A673 (cell line): ENCODE measurements around the gene COL13A1. TPM values are rescaled to one million over a fixed set of nuclear protein-coding genes. Genes with fewer than 3 reads are reported as not detected.

ENCODE experiments used
- BruUV-seq: library from RNA; stranded (reverse); fragments of 400-500 nt; replicated peaks from 2 replicates; lab custom pipeline; 2021; lab: Mats Ljungman, UMichigan
- CTCF ChIA-PET: fragments of 300-600 bp; sonication (Branson Sonifier 250); formaldehyde crosslinking; loops from one replicate; lab custom pipeline; 2022; ENCODE audit warnings: antibody characterized with exemption; lab: Charles Lee
- POLR2A ChIA-PET: fragments of 300-600 bp; sonication (Branson Sonifier 250); formaldehyde crosslinking; loops from one replicate; lab custom pipeline; 2022; ENCODE audit warnings: antibody characterized with exemption; ENCODE audit not compliant: low non-redundant PET; lab: Charles Lee
- DNase-seq: peaks from one replicate; pipeline ENCODE4 v3.0.0-alpha.2; 2015; ENCODE audit warnings: low spot score
- H3K27ac ChIP-seq: fragments of 200-600 bp; sonication (generic); 2 replicates; pipeline ENCODE4 v1.5.1; 2016; ENCODE audit warnings: mixed run types, low read depth, mild to moderate bottlenecking, mixed read lengths, antibody characterized with exemption, low read length; ENCODE audit not compliant: poor library complexity, severe bottlenecking
- H3K27me3 ChIP-seq: fragments of 200-600 bp; sonication (generic); replicated peaks from 2 replicates; pipeline ENCODE4 v1.6.1; 2017; ENCODE audit warnings: mixed run types, low read depth, mild to moderate bottlenecking, mixed read lengths, antibody characterized with exemption, low read length; ENCODE audit not compliant: insufficient read depth, poor library complexity
- H3K36me3 ChIP-seq: fragments of 200-600 bp; sonication (generic); 2 replicates; pipeline ENCODE4 v1.6.1; 2016; ENCODE audit warnings: mixed run types, mild to moderate bottlenecking, mixed read lengths, antibody characterized with exemption, low read length; ENCODE audit not compliant: insufficient read depth, poor library complexity, severe bottlenecking
- H3K4me1 ChIP-seq: fragments of 200-600 bp; sonication (generic); 2 replicates; pipeline ENCODE4 v1.6.1; 2017; ENCODE audit warnings: mixed run types, mild to moderate bottlenecking, mixed read lengths, antibody characterized with exemption, low read length; ENCODE audit not compliant: insufficient read depth, poor library complexity, severe bottlenecking
- H3K4me3 ChIP-seq: fragments of 200-600 bp; sonication (generic); 2 replicates; pipeline ENCODE4 v1.5.1; 2016; ENCODE audit warnings: low read depth, mixed run types, mild to moderate bottlenecking, mixed read lengths, low read length; ENCODE audit not compliant: poor library complexity, severe bottlenecking
- H3K9me3 ChIP-seq: fragments of 200-600 bp; sonication (generic); 2 replicates; pipeline ENCODE4 v1.6.1; 2016; ENCODE audit warnings: mixed run types, low read depth, mild to moderate bottlenecking, mixed read lengths, antibody characterized with exemption, low read length; ENCODE audit not compliant: poor library complexity, severe bottlenecking
- CTCF ChIP-seq: fragments of 300-800, 200-600 bp; sonication (generic); conservative IDR thresholded peaks from 2 replicates; pipeline ENCODE4 v1.5.1; 2017; ENCODE audit warnings: low read depth, mild to moderate bottlenecking, antibody characterized with exemption, low read length, moderate library complexity, mixed read lengths
- EZH2 ChIP-seq: fragments of 200-600 bp; sonication (generic); IDR thresholded peaks from 2 replicates; pipeline ENCODE4 v1.6.1; 2017; ENCODE audit warnings: borderline replicate concordance, low read depth, mild to moderate bottlenecking, mixed read lengths, antibody characterized with exemption, low read length; ENCODE audit not compliant: poor library complexity, severe bottlenecking
- intact Hi-C: fragments of 100-400 bp; cut with micrococcal nuclease; formaldehyde crosslinking; loops from one replicate; pipeline ENCODE4 v1.10.0; 2022; ENCODE audit not compliant: unreplicated experiment
- total RNA-seq: library from RNA; stranded (reverse); gene quantifications from 2 replicates; pipeline ENCODE4 v1.2.3, GENCODE V29; 2021

COL13A1 gene
- total RNA-seq, 1 experiment from 2014 or later: 2.0 TPM

- H3K4me3 ChIP-seq: no peak overlapping the region
- H3K4me1 ChIP-seq: no peaks in the 10 kb centered on the region
- BruUV-seq: no TSS peak
- no peak overlapping the region for H3K27ac ChIP-seq
- ChIA-PET POLR2A (no interaction called here), CTCF (interaction anchor here (0.6 kb wide), 1 partner anchor 232 kb away, joined by 6 read pairs; no protein-coding TSS in a partner anchor)
- TF ChIP-seq CTCF (no peak), EZH2 (no peak)
- intact Hi-C loops: no loop called here
- DNase-seq: no peak
- no peaks in the 10 kb centered on the region for H3K9me3 ChIP-seq
- H3K36me3 ChIP-seq: no peaks in the 10 kb centered on the region
- H3K27me3 ChIP-seq: no peaks in the 10 kb centered on the region
These were observed 7.6 kb downstream of the COL13A1 start for GRCh38 chr10:69809318-69809717.

- Histone ChIP-seq H3K27me3 (no peaks in the 10 kb centered on the region), H3K27ac (no peak overlapping the region), H3K4me3 (no peak overlapping the region), H3K9me3 (no peaks in the 10 kb centered on the region), H3K36me3 (no peaks in the 10 kb centered on the region), H3K4me1 (no peaks in the 10 kb centered on the region)
- no peak for DNase-seq
- intact Hi-C loops: no loop called here
- BruUV-seq: no TSS peak
- POLR2A ChIA-PET: no interaction called here
- TF ChIP-seq CTCF (no peak), EZH2 (no peak)
- CTCF ChIA-PET: interaction anchor here (0.6 kb wide), 1 partner anchor 106 kb away, joined by 3 read pairs; no protein-coding TSS in a partner anchor
These were observed 8.4 kb downstream of the COL13A1 start for GRCh38 chr10:69810097-69810496.

- ChIA-PET CTCF (no interaction called here), POLR2A (no interaction called here)
- Histone ChIP-seq H3K27me3 (no peaks in the 10 kb centered on the region), H3K27ac (no peak overlapping the region), H3K4me1 (no peaks in the 10 kb centered on the region), H3K4me3 (no peak overlapping the region), H3K36me3 (no peaks in the 10 kb centered on the region), H3K9me3 (no peaks in the 10 kb centered on the region)
- TF ChIP-seq EZH2: no peak
- no peak for TF ChIP-seq CTCF
- no TSS peak for BruUV-seq
- intact Hi-C loops: no loop called here
- no peak for DNase-seq
These were observed 9.1 kb downstream of the COL13A1 start for GRCh38 chr10:69810675-69811397.
